GM12873 (cell line): ENCODE data around the gene DCAF16.

Experiments
- CTCF ChIP-seq: IDR thresholded peaks from 2 replicates; pipeline ENCODE4 v1.5.1; 2012; ENCODE audit warnings: low read depth, mild to moderate bottlenecking, moderate library complexity, low read length, control low read depth; ENCODE audit not compliant: insufficient read depth; ENCODE audit errors: missing control alignments

DCAF16 gene

GRCh38 chr4:17781300-17782287 is 29.0 kb downstream of the DCAF16 start, which contains the start of gene FAM184B:
Gene FAM184B (minus strand): TSS chr4:17781621. CDS start chr4:17781299, 322 bp downstream.
- no peak for TF ChIP-seq CTCF

- no peak for TF ChIP-seq CTCF
These were observed 29.9 kb downstream of the DCAF16 start for GRCh38 chr4:17780501-17781299.

- no peak for TF ChIP-seq CTCF
These were observed 32.1 kb downstream of the DCAF16 start for GRCh38 chr4:17778431-17778830.

- TF ChIP-seq CTCF = no peak
These were observed 37.3 kb downstream of the DCAF16 start for GRCh38 chr4:17773135-17773698.

- no peak for TF ChIP-seq CTCF
These were observed 39.2 kb downstream of the DCAF16 start for GRCh38 chr4:17771284-17771908.

- TF ChIP-seq CTCF = no peak
These were observed 39.7 kb downstream of the DCAF16 start for GRCh38 chr4:17770845-17771244.
